ENCODE data around the gene ZC3H4. TPM values are rescaled to one million over a fixed set of nuclear protein-coding genes. Genes with fewer than 3 reads are reported as not detected.

Gene ZC3H4
- total RNA-seq, 1 experiment from 2014 or later: 51.9 TPM

GRCh38 chr19:47020132-47020805 is 93.3 kb downstream of the ZC3H4 start:
- Histone ChIP-seq H2AFZ (no peak overlapping the region), H3K27me3 (ENCODE audit: insufficient read depth, low read depth) (peaks cover 47% of the 10 kb centered on the region), H3K4me2 (no peak overlapping the region), H3K9me2 (ENCODE audit: insufficient read depth) (no peaks in the 10 kb centered on the region), H3K79me2 (ENCODE audit: low read depth) (no peaks in the 10 kb centered on the region), H3K27ac (no peak overlapping the region), H3F3A (ENCODE audit: insufficient read depth, low read depth) (peaks cover 14% of the 10 kb centered on the region; the same call in 1 of the 2 replicates), H4K20me1 (ENCODE audit: insufficient read depth) (no peaks in the 10 kb centered on the region), H3K4me1 (replicated peaks; ENCODE audit: insufficient read depth) (0 out of 2 replicates have a peak, but pooled peaks cover 5% of the 10 kb centered on the region), H3K9me3 (ENCODE audit: insufficient read depth, low read depth) (no peaks in the 10 kb centered on the region), H3K4me3 (no peak overlapping the region), H3K36me3 (ENCODE audit: low read depth) (no peaks in the 10 kb centered on the region)
- ChIA-PET POLR2A (ENCODE audit: unreplicated experiment) (no interaction called here), CTCF (interaction anchor here (0.5 kb wide), 2 partner anchors 14 to 37 kb away, joined by 5 to 15 read pairs; no protein-coding TSS in a partner anchor)
- TF ChIP-seq EZH2 (IDR thresholded peaks at IDR 0.05; ENCODE audit: low read depth) (no peak), CTCF (conservative IDR thresholded peaks at IDR 0.05) (no peak)
- no peak for DNase-seq
- BruUV-seq (replicated peaks): no TSS peak
- intact Hi-C loops (cut with micrococcal nuclease; ENCODE audit: unreplicated experiment): no loop called here

GRCh38 chr19:47019431-47020041 is 94.0 kb downstream of the ZC3H4 start, which contains the start of gene NPAS1:
TSS of gene NPAS1 (plus strand) at chr19:47019837. CDS start at chr19:47021048, 1,211 bp downstream.
- H3K4me2 ChIP-seq: no peak within 1 kb of the TSS
- no peak within 1 kb of the TSS for H2AFZ ChIP-seq
- H3K9me2 ChIP-seq (ENCODE audit: insufficient read depth): no peaks in the 10 kb centered on the region
- CTCF ChIA-PET: interaction anchor here (0.5 kb wide), 2 partner anchors 15 to 37 kb away, joined by 5 to 15 read pairs; no protein-coding TSS in a partner anchor
- intact Hi-C loops (cut with micrococcal nuclease; ENCODE audit: unreplicated experiment): loop anchor here (10.0 kb wide), 1 partner anchor 405 kb away; no protein-coding TSS in a partner anchor
- TF ChIP-seq CTCF (conservative IDR thresholded peaks at IDR 0.05): no peak
- no peak for TF ChIP-seq EZH2 (IDR thresholded peaks at IDR 0.05; ENCODE audit: low read depth)
- no peaks in the 10 kb centered on the region for H3K9me3 ChIP-seq (ENCODE audit: insufficient read depth, low read depth)
- H3K27ac ChIP-seq: no peak within 1 kb of the TSS
- H4K20me1 ChIP-seq (ENCODE audit: insufficient read depth): no peaks in the 10 kb centered on the region
- BruUV-seq (replicated peaks): no TSS peak
- H3K27me3 ChIP-seq (ENCODE audit: insufficient read depth, low read depth): peaks cover 42% of the 10 kb centered on the region
- H3K4me3 ChIP-seq: no peak within 1 kb of the TSS
- peaks cover 14% of the 10 kb centered on the region; the same call in 1 of the 2 replicates for H3F3A ChIP-seq (ENCODE audit: insufficient read depth, low read depth)
- H3K36me3 ChIP-seq (ENCODE audit: low read depth): no peaks in the 10 kb centered on the region
- DNase-seq: no peak
- no peaks in the 10 kb centered on the region for H3K79me2 ChIP-seq (ENCODE audit: low read depth)
- 0 out of 2 replicates have a peak, but pooled peaks cover 5% of the 10 kb centered on the region for H3K4me1 ChIP-seq (replicated peaks; ENCODE audit: insufficient read depth)
- POLR2A ChIA-PET (ENCODE audit: unreplicated experiment): no interaction called here

DNA sequence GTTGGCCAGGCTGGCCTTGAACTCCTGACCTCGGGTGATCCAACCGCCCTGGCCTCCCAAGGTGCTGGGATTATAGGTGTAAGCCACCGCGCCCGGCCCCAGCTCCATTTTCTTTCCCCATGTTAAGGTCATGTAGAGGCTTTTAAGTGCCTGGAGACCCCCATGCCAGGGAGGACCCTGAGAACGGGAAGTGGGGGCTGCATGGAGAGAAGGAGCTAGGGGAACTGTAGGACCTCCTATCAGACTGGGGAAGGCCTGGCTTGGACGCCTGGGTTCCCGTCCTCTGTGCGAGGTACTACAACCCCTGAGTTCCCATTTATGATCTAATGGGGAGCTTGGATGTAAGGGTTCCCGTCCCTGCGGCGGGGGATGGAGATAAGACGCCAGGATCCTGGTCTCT is 94.7 kb downstream of the ZC3H4 start:
- TF ChIP-seq CTCF (conservative IDR thresholded peaks at IDR 0.05) (no peak), EZH2 (IDR thresholded peaks at IDR 0.05; ENCODE audit: low read depth) (no peak)
- no peaks in the 10 kb centered on the region for H3K9me3 ChIP-seq (ENCODE audit: insufficient read depth, low read depth)
- 0 out of 2 replicates have a peak, but pooled peaks cover 5% of the 10 kb centered on the region for H3K4me1 ChIP-seq (replicated peaks; ENCODE audit: insufficient read depth)
- no peak for DNase-seq
- POLR2A ChIA-PET (ENCODE audit: unreplicated experiment): no interaction called here
- H3K27ac ChIP-seq: no peak overlapping the region
- no peaks in the 10 kb centered on the region for H3K9me2 ChIP-seq (ENCODE audit: insufficient read depth)
- H3K79me2 ChIP-seq (ENCODE audit: low read depth): no peaks in the 10 kb centered on the region
- no peak overlapping the region for H2AFZ ChIP-seq
- no peaks in the 10 kb centered on the region for H4K20me1 ChIP-seq (ENCODE audit: insufficient read depth)
- no peak overlapping the region for H3K4me2 ChIP-seq
- no peak overlapping the region for H3K4me3 ChIP-seq
- peaks cover 14% of the 10 kb centered on the region for H3F3A ChIP-seq (ENCODE audit: insufficient read depth, low read depth)
- BruUV-seq (replicated peaks): no TSS peak
- intact Hi-C loops (cut with micrococcal nuclease; ENCODE audit: unreplicated experiment): loop anchor here (10.0 kb wide), 1 partner anchor 406 kb away; no protein-coding TSS in a partner anchor
- CTCF ChIA-PET: interaction anchor here (0.5 kb wide), 1 partner anchor 11 kb away, joined by 6 read pairs; no protein-coding TSS in a partner anchor
- no peaks in the 10 kb centered on the region for H3K36me3 ChIP-seq (ENCODE audit: low read depth)
- H3K27me3 ChIP-seq (ENCODE audit: insufficient read depth, low read depth): peaks cover 37% of the 10 kb centered on the region

Other genes with a start within 250 kb of the ZC3H4 start
- 1.4 and 3.7 TPM in 2 replicates for gene NPAS1, start 93.9 kb downstream of the ZC3H4 start, total RNA-seq (2021)
- gene TMEM160, start 65.2 kb downstream of the ZC3H4 start, total RNA-seq (2021): 46.3 and 76.5 TPM in 2 replicates
- gene SAE1, start 17.1 kb upstream of the ZC3H4 start, total RNA-seq (2021): 133 and 148 TPM in 2 replicates
- gene BBC3, start 117.4 kb upstream of the ZC3H4 start, total RNA-seq (2021): 18.3 and 18.8 TPM in 2 replicates
- 34.7 and 37.0 TPM in 2 replicates for gene CCDC9, start 142.7 kb upstream of the ZC3H4 start, total RNA-seq (2021)
- 13.5 and 21.3 TPM in 2 replicates for gene INAFM1, start 161.1 kb upstream of the ZC3H4 start, total RNA-seq (2021)
- gene C5AR1, start 196.1 kb upstream of the ZC3H4 start, total RNA-seq (2021): 8.5 and 10.8 TPM in 2 replicates
- not detected in 2 replicates for gene C5AR2, start 218.4 kb upstream of the ZC3H4 start, total RNA-seq (2021)
- 23.0 TPM in 2 replicates for gene DHX34, start 235.5 kb upstream of the ZC3H4 start, total RNA-seq (2021)

All from PC-9 (cell line).